Measurements from ENCODE around the gene MFN2. TPM values are rescaled to one million over a fixed set of nuclear protein-coding genes. Genes with fewer than 3 reads are reported as not detected.

Gene MFN2
- polyA plus RNA-seq, 3 donors from 2014 or later, result 34.9 to 55.9 (median 37.7) TPM

GRCh38 chr1:12057940-12058687 lies 77.9 kb downstream of the MFN2 start:
- Mint-ChIP-seq H3K4me1 (peaks cover 4 to 6% of the 10 kb centered on the region in 2 donors), H3K9me3 (peaks cover 0 to 2% (median 0%) of the 10 kb centered on the region in 6 donors), H3K4me3 (no peak overlapping the region), H3K27me3 (ENCODE audit: low read depth in 3 of 3) (peaks cover 7 to 12% (median 7%) of the 10 kb centered on the region in 3 donors), H3K36me3 (no peaks in the 10 kb centered on the region), H3K27ac (no peak overlapping the region)
- DNase-seq, result no peak

GRCh38 chr1:12059226-12059625 lies 79.0 kb downstream of the MFN2 start:
- Mint-ChIP-seq H3K36me3 (no peaks in the 10 kb centered on the region), H3K4me1 (peaks cover 10 to 15% of the 10 kb centered on the region in 2 donors), H3K27me3 (ENCODE audit: low read depth in 3 of 3) (peaks cover 9 to 19% (median 13%) of the 10 kb centered on the region in 3 donors), H3K9me3 (peaks cover 0 to 2% (median 0%) of the 10 kb centered on the region in 6 donors), H3K27ac (no peak overlapping the region), H3K4me3 (no peak overlapping the region)
- DNase-seq, result no peak

- Mint-ChIP-seq H3K27me3 (ENCODE audit: low read depth in 3 of 3) (peaks cover 9 to 26% (median 14%) of the 10 kb centered on the region in 3 donors), H3K4me3 (no peak overlapping the region), H3K9me3 (peaks cover 0 to 2% (median 0%) of the 10 kb centered on the region in 6 donors), H3K27ac (peak overlapping the region in 1 of 6 donors; percentile 37), H3K36me3 (no peaks in the 10 kb centered on the region), H3K4me1 (peaks cover 10 to 20% of the 10 kb centered on the region in 2 donors)
- DNase-seq, result no peak
Measured at GRCh38 chr1:12059722-12060464, 79.6 kb downstream of the MFN2 start.

DNA sequence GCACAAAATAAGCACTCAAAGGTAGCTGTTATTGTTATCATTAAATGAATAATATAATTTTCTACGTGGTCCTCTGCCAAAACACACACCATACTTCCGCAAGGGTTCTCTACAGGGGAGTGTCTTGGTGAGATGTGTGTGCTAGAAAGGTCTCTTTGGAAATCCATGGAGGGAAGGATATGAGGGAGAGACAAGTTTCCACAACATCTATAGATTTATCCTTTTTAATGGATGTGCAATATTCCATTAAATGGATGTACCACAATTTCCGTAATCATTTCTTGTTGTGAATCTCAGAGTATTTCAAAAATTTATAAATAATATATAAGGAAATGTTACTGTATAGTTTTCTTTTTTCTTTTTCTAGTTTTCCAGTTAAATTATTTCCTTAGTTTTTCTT lies 80.3 kb downstream of the MFN2 start:
- Mint-ChIP-seq H3K4me3 (no peak overlapping the region), H3K27ac (no peak overlapping the region), H3K4me1 (peaks cover 10 to 22% of the 10 kb centered on the region in 2 donors), H3K9me3 (peaks cover 0 to 2% (median 0%) of the 10 kb centered on the region in 6 donors), H3K36me3 (no peaks in the 10 kb centered on the region), H3K27me3 (ENCODE audit: low read depth in 3 of 3) (peaks cover 9 to 26% (median 13%) of the 10 kb centered on the region in 3 donors)
- DNase-seq, result no peak

Other genes starting within 250 kb of the MFN2 start
- 100 to 1,000 TPM; 319 to 591 (median 324) TPM for gene AGTRAP, start 244.3 kb upstream of the MFN2 start, polyA plus RNA-seq
- gene C1orf167, start 218.3 kb upstream of the MFN2 start, polyA plus RNA-seq, result 1 to 10 TPM in 1 of 3 donors, not detected in 2; 3.0 TPM
- 10 to 100 TPM in 1 of 3 donors, 1 to 10 TPM in 2; 5.0 to 15.2 (median 7.6) TPM for gene MTHFR, start 174.5 kb upstream of the MFN2 start, polyA plus RNA-seq
- 1 to 10 TPM; 1.1 to 3.6 (median 1.5) TPM for gene CLCN6, start 174.3 kb upstream of the MFN2 start, polyA plus RNA-seq
- not detected for gene NPPA, start 132.7 kb upstream of the MFN2 start, polyA plus RNA-seq
- not detected for gene NPPB, start 121.5 kb upstream of the MFN2 start, polyA plus RNA-seq
- gene KIAA2013, start 54.0 kb upstream of the MFN2 start, polyA plus RNA-seq, result 10 to 100 TPM; 47.4 to 78.3 (median 52.0) TPM
- gene PLOD1, start 45.7 kb upstream of the MFN2 start, polyA plus RNA-seq, result 10 to 100 TPM; 36.2 to 81.9 (median 73.8) TPM
- gene MIIP, start 39.1 kb downstream of the MFN2 start, polyA plus RNA-seq, result 10 to 100 TPM; 29.0 to 34.4 (median 32.4) TPM
- gene TNFRSF8, start 82.9 kb downstream of the MFN2 start, polyA plus RNA-seq, result under 1 TPM in 1 of 3 donors, not detected in 2; 0.09 TPM
- gene TNFRSF1B, start 186.5 kb downstream of the MFN2 start, polyA plus RNA-seq, result 100 to 1,000 TPM; 162 to 269 (median 165) TPM
- gene VPS13D, start 249.6 kb downstream of the MFN2 start, polyA plus RNA-seq, result 1 to 10 TPM; 4.2 to 9.9 (median 6.6) TPM